ENCODE results near the gene ARPC2.

- no peak for TF ChIP-seq CTCF (IDR thresholded peaks at IDR 0.05; ENCODE audit: poor library complexity)
- no peak for TF ChIP-seq EZH2 (IDR thresholded peaks at IDR 0.05; ENCODE audit: borderline replicate concordance)
These were observed 79.2 kb downstream of the ARPC2 start for GRCh38 chr2:218296200-218296599.

Data from hepatocyte (in vitro differentiated cells).